Mesendoderm (in vitro differentiated cells): ENCODE data around the gene LIFR.

Experiments used
- DNase-seq: peaks from one replicate; pipeline ENCODE4 v3.0.0; 2013
- H2AK5ac ChIP-seq: 2 replicates; pipeline ENCODE4 v1.6.1; 2013; ENCODE audit warnings: low read length, inconsistent platforms
- H2BK120ac ChIP-seq: 2 replicates; pipeline ENCODE4 v1.6.1; 2013; ENCODE audit warnings: low read depth, mild to moderate bottlenecking, low read length, moderate library complexity, mixed read lengths
- H2BK15ac ChIP-seq: replicated peaks from 2 replicates; pipeline ENCODE4 v1.6.1; 2013; ENCODE audit warnings: low read depth, mild to moderate bottlenecking, moderate library complexity
- H2BK5ac ChIP-seq: 2 replicates; pipeline ENCODE4 v1.6.1; 2013; ENCODE audit warnings: low read length, inconsistent platforms
- H3K18ac ChIP-seq: 2 replicates; pipeline ENCODE4 v1.6.1; 2013; ENCODE audit warnings: mild to moderate bottlenecking, low read length, mixed read lengths
- H3K23ac ChIP-seq: one replicate; pipeline ENCODE4 v1.6.1; 2013; ENCODE audit warnings: low read length
- H3K27ac ChIP-seq: 2 replicates; pipeline ENCODE4 v1.5.1; 2013; ENCODE audit warnings: low read depth, mild to moderate bottlenecking, inconsistent platforms, low read length, moderate library complexity
- H3K27me3 ChIP-seq: 2 replicates; pipeline ENCODE4 v1.6.1; 2013; ENCODE audit warnings: low read length, control low read depth, mild to moderate bottlenecking, inconsistent platforms; ENCODE audit not compliant: insufficient read depth, poor library complexity
- H3K36me3 ChIP-seq: 2 replicates; pipeline ENCODE4 v1.6.1; 2013; ENCODE audit warnings: low read length, inconsistent platforms; ENCODE audit not compliant: control insufficient read depth, insufficient read depth
- H3K4ac ChIP-seq: one replicate; pipeline ENCODE4 v1.6.1; 2013; ENCODE audit warnings: low read depth, mild to moderate bottlenecking, low read length, moderate library complexity
- H3K4me1 ChIP-seq: 2 replicates; pipeline ENCODE4 v1.6.1; 2013; ENCODE audit warnings: low read depth, low read length, inconsistent platforms; ENCODE audit not compliant: control insufficient read depth
- H3K4me2 ChIP-seq: 2 replicates; pipeline ENCODE4 v1.6.1; 2013; ENCODE audit warnings: low read length
- H3K4me3 ChIP-seq: 2 replicates; pipeline ENCODE4 v1.5.1; 2013; ENCODE audit warnings: mild to moderate bottlenecking, low read length
- H3K56ac ChIP-seq: one replicate; pipeline ENCODE4 v1.6.1; 2013; ENCODE audit warnings: low read length
- H3K79me1 ChIP-seq: 2 replicates; pipeline ENCODE4 v1.6.1; 2013; ENCODE audit warnings: low read length, inconsistent platforms
- H3K79me2 ChIP-seq: 2 replicates; pipeline ENCODE4 v1.6.1; 2013; ENCODE audit warnings: mild to moderate bottlenecking, low read length; ENCODE audit not compliant: control insufficient read depth, insufficient read depth
- H3K9ac ChIP-seq: 2 replicates; pipeline ENCODE4 v1.6.1; 2013; ENCODE audit warnings: low read length, inconsistent platforms
- H4K5ac ChIP-seq: one replicate; pipeline ENCODE4 v1.6.1; 2013; ENCODE audit warnings: low read length
- H4K8ac ChIP-seq: one replicate; pipeline ENCODE4 v1.6.1; 2013; ENCODE audit warnings: low read depth, mild to moderate bottlenecking, control low read depth, low read length, moderate library complexity
- WGBS: extraction: QIAGEN DNeasy Blood & Tissue Kit; methylation state at CpG from one replicate; pipeline ENCODE4 v1.1.7; 2013; ENCODE audit warnings: low lambda C conversion rate, missing lambda C conversion rate; ENCODE audit not compliant: insufficient coverage; ENCODE audit errors: extremely low coverage; 5-methylcytosine and 5-hydroxymethylcytosine counted together

LIFR gene

DNA sequence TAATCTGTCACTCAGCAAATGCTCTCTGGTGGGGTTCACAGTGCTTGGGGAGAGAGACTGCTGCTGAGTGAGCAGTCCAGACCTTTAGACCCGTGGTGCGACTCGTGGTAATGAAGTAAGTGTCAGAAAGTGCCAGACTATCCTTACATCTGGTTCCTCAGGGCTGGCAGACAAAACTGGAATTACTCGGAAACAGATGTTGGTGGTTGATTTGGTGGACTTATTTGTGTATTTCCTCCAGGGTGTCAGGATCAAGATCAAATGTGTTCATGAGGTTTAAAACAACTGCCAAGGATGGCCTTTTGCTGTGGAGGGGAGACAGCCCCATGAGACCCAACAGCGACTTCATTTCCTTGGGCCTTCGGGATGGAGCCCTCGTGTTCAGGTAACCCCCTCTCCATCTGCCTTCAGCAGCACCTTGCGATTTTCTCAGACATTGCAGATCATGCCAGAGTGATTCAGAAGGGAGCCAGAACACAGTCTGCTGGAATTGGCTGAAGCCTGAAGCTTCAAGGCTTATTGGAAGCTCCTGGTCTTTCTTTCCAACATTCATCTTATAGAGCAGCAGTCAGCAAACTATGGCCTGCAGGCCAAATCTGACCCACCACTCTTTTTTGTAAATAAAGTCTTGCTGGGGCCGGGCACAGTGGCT lies 105.2 kb downstream of the LIFR start:
- H3K79me1 ChIP-seq: no peaks in the 10 kb centered on the region
- no peak overlapping the region for H3K4ac ChIP-seq
- no peak for DNase-seq
- H3K56ac ChIP-seq: no peak overlapping the region
- H3K27me3 ChIP-seq: no peaks in the 10 kb centered on the region
- H4K5ac ChIP-seq: no peak overlapping the region
- no peak overlapping the region for H3K18ac ChIP-seq
- H3K4me1 ChIP-seq: no peaks in the 10 kb centered on the region
- H4K8ac ChIP-seq: no peak overlapping the region
- no peak overlapping the region for H2AK5ac ChIP-seq
- H3K23ac ChIP-seq: no peak overlapping the region
- no peak overlapping the region for H3K27ac ChIP-seq
- no peak overlapping the region for H3K9ac ChIP-seq
- no CpG with 5 or more reads among the region's 9 CpGs for WGBS
- no peaks in the 10 kb centered on the region for H3K36me3 ChIP-seq
- no peaks in the 10 kb centered on the region for H3K79me2 ChIP-seq
- H2BK15ac ChIP-seq: no peak overlapping the region
- no peak overlapping the region for H2BK5ac ChIP-seq
- no peak overlapping the region for H2BK120ac ChIP-seq
- H3K4me2 ChIP-seq: no peak overlapping the region
- H3K4me3 ChIP-seq: no peak overlapping the region

DNA sequence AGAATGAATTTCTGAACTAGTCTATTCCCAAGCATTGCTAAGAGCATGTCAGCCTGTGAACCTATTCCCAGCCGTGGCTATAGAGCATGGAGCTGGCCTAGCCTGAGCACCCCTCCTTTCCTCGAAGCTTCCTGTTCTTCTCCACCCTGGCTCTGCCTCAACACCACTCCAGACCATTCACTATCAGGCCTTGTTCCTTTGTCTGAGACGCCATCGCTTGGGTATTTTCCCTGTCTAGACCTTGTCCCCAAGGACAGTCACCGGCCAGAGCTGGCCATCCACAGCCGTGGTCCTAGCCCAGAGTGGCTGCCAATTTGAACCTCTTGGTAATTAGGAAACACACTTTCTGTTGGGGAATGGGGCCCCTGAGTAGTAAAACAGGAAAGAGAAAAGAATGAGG lies 105.8 kb downstream of the LIFR start:
- H2AK5ac ChIP-seq: no peak overlapping the region
- H2BK15ac ChIP-seq: no peak overlapping the region
- no peaks in the 10 kb centered on the region for H3K4me1 ChIP-seq
- no peak overlapping the region for H3K4ac ChIP-seq
- H3K36me3 ChIP-seq: no peaks in the 10 kb centered on the region
- no peaks in the 10 kb centered on the region for H3K79me1 ChIP-seq
- H3K23ac ChIP-seq: no peak overlapping the region
- H3K18ac ChIP-seq: no peak overlapping the region
- no peak overlapping the region for H3K4me3 ChIP-seq
- no peaks in the 10 kb centered on the region for H3K27me3 ChIP-seq
- no peak overlapping the region for H3K56ac ChIP-seq
- no peak overlapping the region for H2BK120ac ChIP-seq
- DNase-seq: no peak
- H3K79me2 ChIP-seq: no peaks in the 10 kb centered on the region
- no CpG with 5 or more reads among the region's 6 CpGs for WGBS
- H4K8ac ChIP-seq: no peak overlapping the region
- no peak overlapping the region for H4K5ac ChIP-seq
- no peak overlapping the region for H2BK5ac ChIP-seq
- H3K27ac ChIP-seq: no peak overlapping the region
- no peak overlapping the region for H3K4me2 ChIP-seq
- H3K9ac ChIP-seq: no peak overlapping the region

DNA sequence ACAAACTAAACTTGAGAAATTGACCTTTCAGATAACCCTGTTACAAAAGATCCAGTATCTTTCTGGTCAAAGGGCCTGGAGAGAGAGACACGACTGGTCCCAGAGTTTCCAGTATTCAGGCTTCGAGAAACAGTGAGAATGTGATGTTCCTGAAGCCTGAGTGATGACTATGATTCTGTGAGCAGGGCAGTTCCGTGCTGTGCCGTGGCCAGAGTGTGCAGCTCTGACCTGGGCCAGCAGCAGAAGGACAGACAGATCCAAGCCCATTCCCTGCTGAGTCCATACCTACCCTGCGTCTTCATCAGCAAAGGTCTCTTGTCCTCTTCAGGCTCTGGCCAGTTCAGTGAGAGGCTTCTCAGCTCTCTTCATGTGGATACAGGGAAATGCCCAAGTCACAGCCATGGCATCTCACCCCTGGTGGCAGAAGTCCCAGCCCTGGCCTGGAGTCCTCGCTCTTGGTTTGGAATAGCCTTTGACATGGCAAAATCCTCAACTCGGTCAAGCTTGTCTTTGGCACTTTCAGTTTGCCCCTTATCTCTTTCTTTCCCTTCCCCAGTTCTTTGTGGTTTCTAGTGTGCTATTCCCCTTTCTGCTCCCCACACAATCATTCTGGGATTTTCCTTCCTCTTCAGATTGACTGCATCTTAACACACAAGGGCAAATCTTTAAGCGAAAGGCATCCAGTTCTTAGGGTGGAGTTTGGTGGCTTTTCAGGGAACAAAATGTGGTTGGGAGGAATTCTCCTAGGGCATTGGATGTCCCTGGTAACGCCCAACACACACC lies 107.7 kb downstream of the LIFR start:
- H3K27me3 ChIP-seq: no peaks in the 10 kb centered on the region
- no peak overlapping the region for H3K4ac ChIP-seq
- no peak overlapping the region for H2BK15ac ChIP-seq
- no peaks in the 10 kb centered on the region for H3K79me2 ChIP-seq
- no peak overlapping the region for H3K18ac ChIP-seq
- no CpG with 5 or more reads among the region's 9 CpGs for WGBS
- no peaks in the 10 kb centered on the region for H3K36me3 ChIP-seq
- H4K5ac ChIP-seq: no peak overlapping the region
- no peak overlapping the region for H2BK120ac ChIP-seq
- no peak overlapping the region for H2AK5ac ChIP-seq
- H3K79me1 ChIP-seq: no peaks in the 10 kb centered on the region
- H3K9ac ChIP-seq: no peak overlapping the region
- no peaks in the 10 kb centered on the region for H3K4me1 ChIP-seq
- no peak for DNase-seq
- no peak overlapping the region for H3K23ac ChIP-seq
- no peak overlapping the region for H3K4me2 ChIP-seq
- no peak overlapping the region for H3K56ac ChIP-seq
- H3K4me3 ChIP-seq: no peak overlapping the region
- H4K8ac ChIP-seq: no peak overlapping the region
- H3K27ac ChIP-seq: no peak overlapping the region
- no peak overlapping the region for H2BK5ac ChIP-seq

DNA sequence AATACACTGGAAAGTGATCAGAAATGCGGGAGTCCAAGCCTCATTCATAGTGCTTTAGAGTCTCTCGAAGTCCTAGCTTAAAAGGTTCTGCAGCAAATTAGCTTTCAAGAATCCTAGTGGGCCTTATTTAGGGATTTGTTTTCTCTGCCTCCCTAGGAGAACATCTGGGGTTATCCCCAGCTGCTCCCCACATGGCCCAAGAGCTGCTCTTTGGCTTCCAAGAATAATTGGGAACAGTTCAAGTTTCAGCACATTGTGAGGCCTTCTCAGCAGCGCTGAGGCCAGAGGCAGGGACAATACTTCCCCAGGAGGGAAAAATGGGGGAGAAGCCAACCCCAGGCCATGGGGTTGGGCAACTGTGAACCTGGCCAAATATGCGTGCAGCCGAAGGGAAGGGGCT lies 108.7 kb downstream of the LIFR start:
- no peaks in the 10 kb centered on the region for H3K79me1 ChIP-seq
- no peak overlapping the region for H2BK120ac ChIP-seq
- H3K56ac ChIP-seq: no peak overlapping the region
- no peak overlapping the region for H2AK5ac ChIP-seq
- no peak overlapping the region for H3K27ac ChIP-seq
- WGBS: no CpG with 5 or more reads among the region's 5 CpGs
- H3K27me3 ChIP-seq: no peaks in the 10 kb centered on the region
- no peak overlapping the region for H3K4me2 ChIP-seq
- no peaks in the 10 kb centered on the region for H3K36me3 ChIP-seq
- no peak overlapping the region for H2BK5ac ChIP-seq
- H4K8ac ChIP-seq: no peak overlapping the region
- H3K4me1 ChIP-seq: no peaks in the 10 kb centered on the region
- no peak overlapping the region for H2BK15ac ChIP-seq
- no peak overlapping the region for H3K9ac ChIP-seq
- no peak overlapping the region for H3K4me3 ChIP-seq
- no peak overlapping the region for H3K18ac ChIP-seq
- no peak overlapping the region for H4K5ac ChIP-seq
- H3K23ac ChIP-seq: no peak overlapping the region
- H3K4ac ChIP-seq: no peak overlapping the region
- H3K79me2 ChIP-seq: no peaks in the 10 kb centered on the region
- DNase-seq: no peak

DNA sequence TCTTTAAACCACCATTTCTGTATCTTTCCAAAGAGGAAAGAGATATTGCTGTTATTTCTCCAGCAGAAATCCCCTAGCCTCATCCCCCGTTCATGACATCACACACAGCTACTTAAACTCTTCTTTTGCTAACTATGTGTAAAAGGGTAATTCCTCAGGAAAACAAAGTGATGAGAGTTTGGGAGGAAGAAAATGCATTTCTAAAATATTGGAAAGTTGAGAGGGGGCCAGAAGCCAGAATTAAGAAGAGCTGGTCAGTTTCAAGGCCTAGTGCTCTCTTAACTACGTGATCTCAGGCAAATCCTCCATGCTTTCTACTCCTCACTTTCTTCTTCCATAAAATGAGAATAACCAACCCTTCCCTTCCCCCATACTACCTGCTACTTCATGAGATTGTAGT lies 109.4 kb downstream of the LIFR start:
- H2BK120ac ChIP-seq: no peak overlapping the region
- H3K9ac ChIP-seq: no peak overlapping the region
- no peak overlapping the region for H4K8ac ChIP-seq
- no peak overlapping the region for H3K27ac ChIP-seq
- H3K79me2 ChIP-seq: no peaks in the 10 kb centered on the region
- no peak overlapping the region for H3K56ac ChIP-seq
- H3K23ac ChIP-seq: no peak overlapping the region
- H2BK5ac ChIP-seq: no peak overlapping the region
- no peak for DNase-seq
- H3K4ac ChIP-seq: no peak overlapping the region
- no peak overlapping the region for H4K5ac ChIP-seq
- no peaks in the 10 kb centered on the region for H3K4me1 ChIP-seq
- H3K79me1 ChIP-seq: no peaks in the 10 kb centered on the region
- no peak overlapping the region for H3K18ac ChIP-seq
- H3K27me3 ChIP-seq: no peaks in the 10 kb centered on the region
- no peaks in the 10 kb centered on the region for H3K36me3 ChIP-seq
- no CpG with 5 or more reads among the region's 2 CpGs for WGBS
- no peak overlapping the region for H3K4me2 ChIP-seq
- no peak overlapping the region for H2BK15ac ChIP-seq
- H3K4me3 ChIP-seq: no peak overlapping the region
- H2AK5ac ChIP-seq: no peak overlapping the region
